TTC549 (cell line): ENCODE results near the gene PLXNA4.
"Not testable (repeated sequence)": the region's sequence is repeated elsewhere in the genome, so short reads cannot be mapped to it uniquely, and the experiment has no call there.

Source experiments
- FAIRE-seq: peaks from 2 replicates; lab custom pipeline; 2012; peaks lifted over from hg19 to GRCh38; lab: Jason Lieb, UNC

PLXNA4 gene

GRCh38 chr7:132192809-132193208, 383.5 kb downstream of the PLXNA4 start:
- no peak for FAIRE-seq

- no peak for FAIRE-seq
Measured at GRCh38 chr7:132191418-132191817, 384.9 kb downstream of the PLXNA4 start.

- FAIRE-seq, result no peak
Measured at GRCh38 chr7:132190683-132191082, 385.6 kb downstream of the PLXNA4 start.

GRCh38 chr7:132189881-132190280, 386.4 kb downstream of the PLXNA4 start:
- FAIRE-seq, result no peak

- no peak for FAIRE-seq
Measured at GRCh38 chr7:132187869-132188789, 388.1 kb downstream of the PLXNA4 start.

- no peak for FAIRE-seq
Measured at GRCh38 chr7:132187391-132187790, 388.9 kb downstream of the PLXNA4 start.

- FAIRE-seq, result no peak
Measured at GRCh38 chr7:132185150-132185549, 391.1 kb downstream of the PLXNA4 start.

GRCh38 chr7:132183781-132184380, 392.4 kb downstream of the PLXNA4 start:
- FAIRE-seq, result no peak

- FAIRE-seq, result no peak
Measured at GRCh38 chr7:132182992-132183391, 393.3 kb downstream of the PLXNA4 start.

- no peak for FAIRE-seq
Measured at GRCh38 chr7:132181946-132182685, 394.2 kb downstream of the PLXNA4 start.

- no peak for FAIRE-seq
Measured at GRCh38 chr7:132181371-132181770, 394.9 kb downstream of the PLXNA4 start.

GRCh38 chr7:132180481-132180880, 395.8 kb downstream of the PLXNA4 start:
- no peak for FAIRE-seq

GRCh38 chr7:132179681-132180080, 396.6 kb downstream of the PLXNA4 start:
- no peak for FAIRE-seq

GRCh38 chr7:132179080-132179430, 397.2 kb downstream of the PLXNA4 start:
- no peak for FAIRE-seq

GRCh38 chr7:132178402-132179079, 397.7 kb downstream of the PLXNA4 start:
- not testable (repeated sequence) for FAIRE-seq

GRCh38 chr7:132177708-132178401, 398.4 kb downstream of the PLXNA4 start:
- no peak for FAIRE-seq

GRCh38 chr7:132176719-132177118, 399.6 kb downstream of the PLXNA4 start:
- FAIRE-seq, result no peak

GRCh38 chr7:132171130-132171576, 405.1 kb downstream of the PLXNA4 start:
- FAIRE-seq, result no peak

GRCh38 chr7:132169730-132170129, 406.5 kb downstream of the PLXNA4 start:
- FAIRE-seq, result no peak

GRCh38 chr7:132168239-132168638, 408.0 kb downstream of the PLXNA4 start:
- no peak for FAIRE-seq

- FAIRE-seq, result not testable (repeated sequence)
Measured at GRCh38 chr7:132165695-132166094, 410.6 kb downstream of the PLXNA4 start.
